IPS-11a (cell line): ENCODE results near the gene CHD2.
"Not testable (repeated sequence)": the region's sequence is repeated elsewhere in the genome, so short reads cannot be mapped to it uniquely, and the experiment has no call there.

Source experiments
- H3K4me3 ChIP-seq: one replicate; pipeline ENCODE4 v1.5.1; 2013; ENCODE audit warnings: low read depth, low read length, control low read depth

The CHD2 gene

DNA sequence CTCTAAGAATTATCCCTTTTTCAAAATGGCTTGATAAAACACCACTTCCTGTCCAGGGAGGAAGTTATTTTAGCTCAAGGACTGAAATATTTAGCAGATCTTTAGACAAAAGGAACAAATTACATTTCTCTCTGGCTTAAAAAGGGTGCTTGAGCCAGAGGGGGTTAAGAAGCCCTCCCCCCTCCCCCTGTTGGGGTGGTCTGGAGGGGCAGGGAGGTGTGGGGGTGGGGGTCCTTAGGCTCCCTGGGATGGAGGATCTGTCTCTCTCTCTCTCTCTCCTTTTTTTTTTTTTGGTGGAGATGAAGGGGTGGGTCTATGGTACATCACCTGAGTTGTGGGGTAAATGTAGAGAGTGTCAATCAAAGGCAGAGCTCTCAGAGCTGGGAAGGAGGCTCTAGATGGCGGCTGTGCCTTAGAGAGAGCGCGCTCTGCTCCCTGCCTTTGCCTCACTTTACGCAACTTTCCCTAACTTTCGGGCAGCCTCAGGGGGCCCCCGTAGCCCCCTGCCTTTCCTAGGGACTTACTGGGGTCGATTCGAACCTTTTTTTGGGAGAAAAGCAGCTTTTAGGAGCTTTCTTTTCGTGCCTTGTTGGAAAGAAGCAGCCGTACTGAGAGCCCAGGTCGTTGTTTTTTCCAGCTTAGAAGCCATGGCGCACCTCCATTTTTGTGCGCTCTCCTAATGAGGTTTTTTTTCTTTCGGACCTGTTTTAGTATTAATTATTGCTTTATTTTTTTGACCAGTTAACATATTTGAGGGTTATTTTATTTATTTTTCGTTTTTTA lies at the start of gene CHD2:
CHD2 (plus strand) TSS at position 377 of the 783 bp plus-strand sequence. CDS start 914 bp downstream, outside the sequence.
- peak within 1 kb of the TSS; percentile 96 for H3K4me3 ChIP-seq

DNA sequence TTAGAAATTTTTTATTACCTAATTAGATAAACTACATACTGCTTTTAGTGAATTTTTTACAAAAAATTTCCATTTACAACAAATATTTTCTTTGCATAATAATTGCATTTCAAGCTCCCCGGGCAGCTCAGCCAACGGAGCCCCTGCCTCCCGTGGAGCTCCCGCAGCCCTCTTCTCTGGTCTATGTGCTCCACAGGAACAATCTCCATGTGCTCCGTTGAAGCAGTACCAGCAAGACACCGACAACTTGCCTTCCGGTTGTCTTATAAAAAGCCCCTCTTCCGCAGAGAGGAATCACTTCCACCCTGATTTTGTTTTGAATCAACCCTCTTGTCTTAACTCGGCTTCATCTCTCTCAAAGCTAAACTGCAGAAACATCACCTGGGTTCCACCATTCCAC lies 46.9 kb upstream of the CHD2 start:
- no peak overlapping the region for H3K4me3 ChIP-seq

DNA sequence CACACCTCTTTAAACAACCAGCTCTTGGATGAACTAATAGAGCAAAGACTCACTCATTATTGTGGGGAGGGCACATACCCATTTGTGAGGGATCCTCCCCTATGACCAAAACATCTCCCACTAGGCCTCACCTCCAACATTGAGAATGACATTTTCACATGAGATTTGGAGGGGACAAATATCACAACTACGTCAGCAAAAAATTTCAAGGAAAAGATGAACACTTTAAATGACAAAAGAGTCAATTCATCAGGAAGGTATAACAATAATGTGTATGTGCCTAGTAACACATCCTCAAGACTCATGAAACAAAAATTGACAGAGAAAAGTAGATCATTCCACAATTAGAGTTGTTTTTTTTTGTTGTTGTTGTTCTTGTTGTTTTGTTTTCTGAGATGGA lies 38.4 kb upstream of the CHD2 start:
- no peak overlapping the region for H3K4me3 ChIP-seq

DNA sequence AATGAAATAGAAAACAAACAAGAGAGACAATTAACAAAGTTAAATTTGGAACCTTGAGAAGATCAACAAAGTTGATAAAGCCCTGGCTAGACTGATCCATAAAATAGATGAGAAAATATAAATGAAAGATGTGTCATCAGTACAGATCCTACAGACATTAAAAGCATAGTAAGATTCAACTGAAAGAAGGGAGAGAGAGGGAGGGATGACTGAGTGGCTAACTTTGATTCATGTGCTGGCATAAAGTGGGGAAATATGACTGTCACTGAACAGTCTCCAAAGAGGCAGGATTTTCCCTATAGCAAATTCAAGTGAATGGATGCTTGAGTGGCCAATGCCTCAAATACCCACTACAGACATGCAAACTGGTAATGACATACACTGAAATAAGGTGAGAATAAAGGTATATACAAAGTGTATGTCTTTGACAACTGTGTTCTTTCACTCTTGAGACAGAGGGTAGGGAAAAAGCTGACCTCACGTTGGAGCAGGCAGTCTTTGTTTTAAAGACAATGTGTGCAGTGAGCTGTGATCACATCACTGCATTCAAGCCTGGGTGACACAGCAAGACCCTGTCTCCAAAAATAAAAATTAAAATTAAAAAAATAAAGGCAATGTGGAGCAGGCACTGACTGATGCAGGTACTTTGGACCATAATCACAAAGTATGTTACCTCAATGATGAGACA lies 35.9 kb upstream of the CHD2 start:
- no peak overlapping the region for H3K4me3 ChIP-seq

DNA sequence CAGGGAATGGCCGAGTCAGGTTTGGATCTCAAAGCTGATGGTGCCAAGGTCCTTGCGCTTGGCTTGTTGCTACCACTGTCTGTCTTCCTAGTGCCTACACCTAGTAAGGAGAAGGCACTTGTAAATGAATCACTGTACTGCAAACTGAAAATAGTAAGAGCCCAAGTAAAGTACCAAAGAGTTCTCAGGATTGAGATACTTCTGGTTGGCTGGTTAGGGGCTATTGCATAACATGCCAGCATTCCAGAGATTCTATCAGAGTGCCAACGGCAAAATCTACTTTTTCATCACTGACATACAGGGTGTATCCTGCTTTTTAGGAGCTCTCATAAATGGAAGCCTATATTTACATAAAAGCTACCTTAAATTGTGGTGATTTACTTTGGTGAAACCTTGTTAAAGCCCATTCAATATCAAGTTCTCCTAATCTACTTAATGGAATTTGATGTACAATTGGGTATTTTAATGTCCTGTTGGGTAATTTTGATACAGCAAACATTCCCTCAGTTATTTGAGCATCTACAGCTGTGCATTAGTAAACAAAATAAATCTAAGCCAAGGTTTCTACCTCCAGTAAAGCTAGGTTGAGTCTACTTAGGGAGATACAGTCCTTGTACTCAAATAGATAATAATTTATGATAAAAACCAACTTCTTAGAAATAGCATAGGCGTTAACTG lies 30.7 kb upstream of the CHD2 start:
- no peak overlapping the region for H3K4me3 ChIP-seq

DNA sequence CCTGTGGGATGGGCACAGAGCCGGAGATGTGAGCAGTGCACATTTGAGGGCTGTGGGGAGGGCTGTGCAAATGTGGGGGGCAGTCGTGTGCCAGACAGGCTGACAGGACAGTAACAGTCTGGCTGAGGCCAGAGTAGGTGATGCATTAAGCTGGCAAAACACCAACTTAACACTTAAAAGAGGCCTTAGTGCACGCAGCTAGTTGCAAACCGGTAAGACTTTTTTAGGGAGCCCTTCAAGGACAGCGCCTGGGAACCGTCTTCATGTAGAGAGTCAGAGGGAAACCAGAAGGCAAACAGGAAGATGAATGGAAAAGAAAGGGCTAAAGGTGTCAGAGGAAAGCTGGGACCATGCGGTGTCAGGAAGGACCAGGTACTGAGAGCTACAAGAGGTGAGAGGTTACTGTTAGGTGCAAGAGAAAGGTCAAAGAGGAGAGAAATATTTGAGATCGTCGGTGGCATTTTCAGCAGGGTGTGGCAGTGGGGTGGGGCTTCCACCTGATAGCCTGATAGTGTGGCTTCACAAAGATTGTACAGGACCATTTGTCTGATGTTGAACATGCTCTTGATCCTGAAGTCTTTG lies 30.0 kb upstream of the CHD2 start:
- H3K4me3 ChIP-seq = no peak overlapping the region

DNA sequence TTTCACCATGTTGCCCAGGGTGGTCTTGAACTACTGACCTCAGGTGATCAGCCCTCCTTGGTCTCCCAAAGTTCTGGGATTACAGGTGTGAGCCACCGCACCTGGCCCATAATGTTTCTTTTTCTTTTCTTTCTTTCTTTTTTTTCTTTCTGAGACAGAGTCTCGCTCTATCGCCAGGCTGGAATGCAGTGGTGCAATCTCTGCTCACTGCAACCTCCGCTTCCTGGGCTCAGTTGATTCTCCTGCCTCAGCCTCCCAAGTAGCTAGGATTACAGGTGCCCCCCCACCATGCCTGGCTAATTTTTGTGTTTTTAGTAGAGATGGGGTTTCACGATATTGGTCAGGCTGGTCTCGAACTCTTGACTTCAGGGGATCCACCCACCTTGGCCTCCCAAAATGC lies 27.2 kb upstream of the CHD2 start:
- not testable (repeated sequence) for H3K4me3 ChIP-seq

DNA sequence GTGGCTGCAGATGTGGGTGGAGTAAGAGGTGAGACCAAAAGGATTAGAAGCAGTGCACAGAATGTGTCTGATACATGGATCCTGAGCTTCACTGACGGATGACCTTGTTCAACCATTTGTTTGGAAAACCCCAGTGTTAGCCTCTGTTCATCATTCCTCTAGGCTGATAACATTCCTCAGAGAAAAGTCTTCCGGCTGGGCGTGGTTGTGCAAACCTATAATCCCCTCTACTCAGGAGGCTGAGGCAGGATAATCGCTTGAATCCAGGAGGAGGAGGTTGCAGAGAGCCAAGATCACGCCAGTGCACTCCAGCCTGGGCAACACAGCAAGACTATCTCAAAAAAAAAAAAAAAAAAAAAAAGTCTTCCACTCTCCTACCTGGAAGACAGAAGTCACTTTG lies 23.1 kb upstream of the CHD2 start:
- H3K4me3 ChIP-seq = no peak overlapping the region

DNA sequence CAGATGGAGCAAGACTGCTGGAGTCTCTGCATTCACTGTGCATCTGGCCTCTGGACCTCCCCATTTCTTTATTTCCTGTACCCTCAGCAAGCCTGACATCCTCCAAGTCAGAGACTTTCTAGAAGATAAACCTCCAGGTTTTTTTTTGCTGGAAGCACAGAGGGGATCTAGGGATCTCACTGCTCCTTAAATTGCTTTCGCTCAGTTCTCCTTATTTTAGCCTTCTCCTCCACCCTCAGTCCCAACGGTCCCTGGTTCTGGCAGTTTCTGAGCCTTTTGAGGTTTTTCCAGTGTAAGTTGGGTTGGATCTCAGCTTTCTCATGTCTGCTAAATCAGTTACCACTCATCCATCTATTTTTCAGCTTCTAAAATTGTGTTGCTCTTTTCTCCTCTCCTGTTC lies 22.7 kb upstream of the CHD2 start:
- H3K4me3 ChIP-seq = no peak overlapping the region

DNA sequence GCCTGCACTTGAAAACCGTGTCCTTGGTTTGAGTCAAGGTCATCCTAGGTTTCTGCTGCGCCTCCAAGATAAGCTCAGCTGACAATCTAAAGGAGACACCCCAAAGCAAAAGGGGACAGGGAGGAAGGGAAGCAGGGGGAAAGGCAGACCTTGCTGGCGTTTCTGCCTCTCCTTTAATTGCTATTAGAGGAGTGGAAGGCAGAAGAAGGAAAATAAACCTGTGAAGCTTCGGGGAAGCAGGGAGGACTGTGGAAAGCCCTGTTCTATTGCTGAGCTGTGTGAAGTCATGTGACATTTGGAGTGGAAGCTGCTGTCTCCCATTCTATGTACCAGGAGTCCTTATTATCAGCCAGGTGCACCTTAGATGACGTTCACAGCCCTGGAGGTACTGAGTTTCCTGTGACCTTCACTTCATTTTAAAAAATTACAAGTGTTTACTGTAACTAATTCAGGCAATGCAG lies 21.5 kb upstream of the CHD2 start:
- H3K4me3 ChIP-seq = no peak overlapping the region

DNA sequence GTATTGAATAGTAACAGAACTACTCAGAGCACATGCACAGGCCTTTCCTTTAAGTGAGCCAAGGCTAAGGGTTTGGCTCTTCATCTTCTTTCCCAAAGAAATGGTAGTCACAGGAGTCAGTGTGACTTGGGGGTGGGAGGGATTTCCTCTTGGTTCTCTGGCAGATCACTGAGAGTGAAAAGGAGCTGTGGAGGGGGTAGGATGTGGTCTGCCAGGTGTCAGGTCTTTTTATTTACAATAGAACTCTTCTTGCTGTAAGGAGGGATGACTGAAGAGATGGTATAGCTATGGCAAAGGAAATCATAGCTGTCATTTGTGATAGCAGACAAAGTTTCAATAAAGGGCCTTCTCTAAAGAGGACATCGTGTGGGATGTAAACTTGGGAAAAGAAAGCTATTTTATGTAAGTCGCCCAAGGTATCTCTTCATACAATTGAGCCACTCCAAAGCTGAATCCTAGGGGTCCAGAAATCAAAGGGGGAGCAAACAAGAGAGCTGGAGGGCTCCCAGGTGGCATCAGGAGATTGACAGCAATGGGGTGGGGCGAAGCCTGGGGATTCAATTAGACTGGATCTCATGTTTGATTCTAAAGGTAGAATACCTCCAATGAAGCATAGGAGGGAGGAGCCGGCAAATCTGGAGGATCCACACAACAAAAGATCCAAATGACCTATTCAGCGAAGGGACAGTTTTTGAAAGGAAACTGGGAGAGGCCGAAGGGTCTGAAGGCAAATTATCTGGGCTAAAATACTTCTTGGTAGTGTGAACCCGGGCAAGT lies 20.0 kb upstream of the CHD2 start:
- H3K4me3 ChIP-seq = no peak overlapping the region

DNA sequence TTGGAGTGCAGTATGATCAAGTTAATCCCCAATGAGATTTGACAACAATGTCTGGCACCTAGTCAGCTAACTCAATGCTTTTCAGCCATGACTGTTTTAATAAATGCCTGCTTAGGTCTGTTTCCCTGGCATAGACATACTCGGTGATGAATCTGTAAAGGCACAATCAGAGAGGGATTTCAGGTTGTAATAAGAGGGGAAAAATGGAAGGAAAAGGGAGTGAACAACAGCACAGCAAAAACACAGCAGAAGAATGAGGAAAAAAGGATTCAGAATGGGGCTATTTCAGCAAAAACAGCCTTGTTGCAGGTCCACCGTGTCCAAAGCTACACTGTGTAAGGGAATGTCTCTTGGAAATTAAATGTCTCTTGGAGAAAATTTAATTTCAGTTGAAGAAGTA lies 19.3 kb upstream of the CHD2 start:
- no peak overlapping the region for H3K4me3 ChIP-seq

DNA sequence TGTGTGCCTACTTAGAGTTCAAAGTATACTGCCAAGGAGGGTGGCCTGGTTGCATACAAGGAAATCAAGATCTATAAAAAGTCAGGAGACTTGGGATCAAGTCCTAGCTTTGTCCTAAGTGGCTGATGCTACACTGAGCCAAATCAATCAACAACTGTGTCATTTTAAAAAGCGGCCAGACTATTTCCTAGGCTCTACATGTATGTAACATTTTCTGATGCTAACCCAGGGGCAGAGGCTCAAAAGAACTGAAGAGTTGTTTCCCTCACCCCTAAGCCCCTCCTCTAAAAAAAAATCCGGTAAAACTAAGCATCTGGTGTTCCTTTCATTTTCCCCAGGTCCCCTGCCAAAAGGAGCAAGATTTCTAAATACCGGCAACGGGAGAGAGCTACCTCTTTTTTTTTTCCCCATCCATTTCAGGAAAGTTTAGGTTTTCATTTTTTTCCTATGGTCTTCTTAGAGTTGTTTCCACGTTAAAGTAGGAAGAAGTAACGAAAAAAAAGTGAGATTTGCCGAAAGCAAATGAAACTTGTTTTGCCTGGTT lies 18.8 kb upstream of the CHD2 start:
- H3K4me3 ChIP-seq = no peak overlapping the region

DNA sequence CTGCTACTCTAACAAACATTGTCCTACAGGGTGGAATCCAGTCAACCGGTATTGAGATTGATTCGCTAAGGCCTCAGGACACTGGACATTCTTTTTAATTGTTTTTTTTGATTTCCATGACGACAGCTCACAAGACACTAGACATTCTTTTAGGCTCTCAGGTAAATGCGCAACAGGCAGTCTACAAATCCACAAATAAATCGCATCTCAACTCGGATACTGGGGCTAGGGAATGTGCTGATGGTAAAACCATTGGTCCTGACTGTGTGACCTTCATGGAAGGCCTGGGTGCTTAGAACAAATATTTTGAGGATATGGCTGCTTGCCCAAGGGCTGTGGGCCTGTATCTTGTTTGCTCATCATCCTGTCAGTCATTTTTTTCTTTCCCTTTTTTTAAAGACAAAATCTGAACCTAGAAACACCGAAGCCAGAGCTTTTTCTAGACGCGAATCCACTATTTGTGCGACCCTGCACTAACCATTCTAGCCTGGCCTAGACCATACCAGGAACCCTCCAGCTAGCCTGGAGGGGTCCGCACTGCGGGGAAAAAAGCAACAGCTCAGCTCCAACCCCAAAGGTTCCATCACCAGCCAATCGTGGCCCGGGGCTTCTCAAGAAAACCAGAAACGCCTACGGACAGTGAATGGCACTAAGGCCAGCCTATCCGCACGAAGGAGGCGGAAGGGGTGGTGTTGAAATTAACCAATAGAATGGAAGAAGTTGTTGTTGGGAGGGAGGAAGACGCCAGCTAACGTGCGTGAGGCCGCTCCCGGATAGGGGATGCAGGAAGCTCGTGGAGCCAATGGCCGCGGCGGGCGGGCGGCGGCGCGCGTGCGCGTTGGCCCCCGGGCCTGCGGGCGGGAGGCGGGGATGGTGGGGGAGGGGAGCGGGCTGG lies 18.1 kb upstream of the CHD2 start:
- peak overlapping the region; percentile 2 for H3K4me3 ChIP-seq

DNA sequence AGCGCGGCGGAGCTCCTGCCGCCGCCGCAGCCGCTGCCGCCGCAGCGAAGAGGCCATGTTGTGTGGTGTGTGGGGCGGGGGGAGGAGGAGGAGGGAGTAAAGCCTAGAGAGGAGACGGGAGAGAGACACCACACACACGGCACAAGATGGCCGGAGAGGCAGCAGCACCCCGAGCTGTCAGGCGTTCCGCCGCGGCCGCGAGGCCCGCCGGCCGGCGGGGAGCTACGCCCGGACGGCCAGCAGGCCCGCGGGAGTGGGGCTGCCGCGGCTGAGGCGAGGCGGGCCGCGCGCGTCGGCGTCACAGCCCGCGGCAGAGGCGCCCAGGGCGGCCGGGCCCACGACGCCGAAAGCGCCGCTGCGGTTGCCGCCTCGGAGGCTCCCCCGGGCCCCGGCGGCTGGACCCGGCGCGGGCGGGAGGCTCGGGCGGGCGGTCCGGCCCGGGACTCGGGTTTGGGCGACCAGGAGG lies 17.4 kb upstream of the CHD2 start:
- peak overlapping the region; percentile 92 for H3K4me3 ChIP-seq

DNA sequence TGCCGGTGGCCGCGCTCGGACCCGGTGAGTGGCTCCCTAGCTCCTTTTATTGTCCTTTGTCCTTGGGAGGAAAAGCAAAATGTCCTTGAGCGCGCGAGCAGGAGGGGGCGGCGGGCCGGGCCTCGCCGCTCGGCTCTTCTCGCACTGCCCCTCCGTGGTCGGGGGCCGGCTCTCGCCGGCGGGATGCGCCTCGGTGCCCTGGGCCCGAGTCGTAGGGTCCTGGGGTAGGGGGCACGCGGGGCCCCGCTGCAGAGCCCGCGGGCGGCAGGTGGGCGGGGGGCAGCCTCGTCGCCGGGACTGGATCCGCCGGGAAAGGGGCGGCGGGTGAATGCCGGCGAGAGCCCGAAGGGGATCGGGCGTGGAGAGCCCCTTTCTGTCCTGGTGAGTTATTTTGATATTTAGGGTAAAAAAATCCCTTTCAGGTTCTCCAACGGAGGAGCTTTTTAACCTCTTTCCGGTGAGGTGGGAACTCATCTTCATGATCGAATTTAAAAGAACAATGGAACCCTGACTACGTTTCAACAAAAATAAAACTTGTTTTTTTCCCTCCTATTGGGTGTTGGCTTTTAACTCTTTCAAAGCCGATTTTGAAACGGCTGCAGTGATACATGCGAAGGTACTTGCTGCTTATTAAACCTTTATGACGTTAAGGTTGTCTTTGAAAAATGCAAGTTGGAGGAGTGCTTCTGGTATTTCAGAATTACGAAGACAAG lies 16.8 kb upstream of the CHD2 start:
- peak overlapping the region; percentile 92 for H3K4me3 ChIP-seq

DNA sequence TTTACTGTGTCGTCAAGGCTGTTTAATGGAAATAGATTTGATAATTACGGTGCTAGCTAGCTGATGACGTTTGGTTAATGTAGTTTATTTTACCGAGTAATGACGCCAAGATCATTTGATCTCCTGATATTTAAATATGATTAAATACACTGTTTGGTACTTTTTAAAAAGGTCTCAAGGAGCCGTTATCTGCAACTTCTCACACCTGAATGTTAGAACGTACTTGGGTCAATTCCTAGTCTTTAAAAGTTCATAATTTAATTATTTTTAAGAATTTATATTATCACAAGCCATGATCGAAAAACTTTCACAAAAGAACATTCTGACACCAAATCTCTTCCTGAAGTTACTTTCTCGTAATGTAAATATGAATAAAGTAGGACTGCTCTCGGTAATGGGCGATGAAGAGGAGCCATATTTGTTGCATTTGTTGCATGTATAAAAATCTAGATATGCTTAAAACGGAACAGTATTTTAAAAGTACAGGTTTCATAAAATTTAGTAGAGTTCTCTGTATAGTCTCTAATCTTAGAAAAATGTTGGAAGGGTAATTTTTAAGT lies 16.2 kb upstream of the CHD2 start:
- peak overlapping the region; percentile 92 for H3K4me3 ChIP-seq

DNA sequence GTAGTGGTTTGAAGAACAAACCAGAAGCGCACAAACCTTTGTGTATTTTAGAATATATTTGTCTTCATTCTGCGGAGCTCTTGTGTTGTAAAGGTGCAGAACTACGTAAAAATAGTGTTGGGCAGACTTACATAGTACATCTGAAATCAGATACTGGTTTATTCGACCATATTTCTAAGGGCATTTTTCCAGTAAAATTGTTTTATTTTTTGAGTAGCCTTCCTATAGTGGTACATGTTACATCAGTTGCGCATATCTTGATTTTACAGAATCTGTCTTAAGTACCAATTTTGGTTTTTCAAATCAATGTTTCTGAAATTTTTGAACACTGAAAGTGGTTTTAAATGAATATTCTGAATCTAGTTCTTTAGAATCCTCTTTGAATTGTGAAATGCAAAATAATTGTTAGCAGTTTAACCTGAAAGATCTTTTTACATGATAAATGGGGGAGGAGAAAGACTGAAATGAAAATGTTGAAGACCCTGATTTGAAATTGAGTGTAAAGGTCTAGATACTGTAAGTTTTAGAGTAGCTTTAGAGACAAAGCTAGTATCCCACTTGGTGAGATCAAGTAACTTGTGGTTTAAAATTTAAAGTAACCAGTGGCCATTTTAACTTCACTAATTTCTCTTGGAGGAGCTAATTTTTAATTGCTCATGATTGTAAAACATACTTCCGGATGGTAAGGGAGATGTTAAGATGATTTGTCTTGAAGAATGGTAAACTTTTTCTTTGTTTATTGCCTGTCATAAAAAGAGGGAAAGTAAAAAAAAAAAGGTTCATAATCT lies 15.5 kb upstream of the CHD2 start:
- peak overlapping the region; percentile 92 for H3K4me3 ChIP-seq
